GM06990 (cell line): Measurements from ENCODE around the gene PARG.

ENCODE experiments used
- DNase-seq: peaks from one replicate; pipeline ENCODE4 v3.0.0-alpha.2; 2011; ENCODE audit not compliant: insufficient read length; ENCODE audit errors: extremely low read depth
- H3K27me3 ChIP-seq: replicated peaks from 2 replicates; pipeline ENCODE4 v1.6.0; 2011; ENCODE audit warnings: low read length; ENCODE audit not compliant: control insufficient read depth, insufficient read depth
- H3K36me3 ChIP-seq: 2 replicates; pipeline ENCODE4 v1.5.1; 2011; ENCODE audit warnings: low read length; ENCODE audit not compliant: control insufficient read depth, insufficient read depth
- H3K4me3 ChIP-seq: replicated peaks from 2 replicates; pipeline ENCODE4 v1.5.1; 2011; ENCODE audit warnings: low read depth, mild to moderate bottlenecking, control low read depth, low read length
- TF ChIP-seq, protein P1 (sequence below): IDR thresholded peaks from 2 replicates; pipeline ENCODE4 v1.5.1; 2011; ENCODE audit warnings: low read length, control low read depth, mild to moderate bottlenecking, inconsistent platforms; ENCODE audit not compliant: insufficient read depth, poor library complexity, severe bottlenecking

PARG gene

DNA sequence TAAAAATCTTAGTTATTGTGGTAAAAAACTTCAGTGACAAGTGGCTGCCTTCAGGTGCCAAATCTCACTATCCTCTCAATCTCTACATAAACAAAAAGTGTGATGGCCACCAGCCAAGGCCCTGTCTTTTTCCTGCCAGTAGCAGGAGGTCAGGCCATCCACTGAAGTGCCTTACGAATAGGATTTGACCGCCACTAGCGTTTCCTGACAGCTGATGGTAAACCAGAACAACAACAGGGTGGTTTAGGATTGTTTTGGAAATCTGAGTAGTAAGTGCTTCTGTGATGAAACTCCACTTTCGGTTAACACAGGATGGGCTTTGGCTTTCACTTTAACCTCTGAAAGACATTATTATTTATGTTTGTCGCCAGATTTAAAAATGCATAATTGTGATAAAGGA is 124.0 kb downstream of the PARG start:
- no peaks in the 10 kb centered on the region for H3K27me3 ChIP-seq
- H3K4me3 ChIP-seq: no peak overlapping the region
- DNase-seq: no peak
- TF ChIP-seq, protein P1, sequence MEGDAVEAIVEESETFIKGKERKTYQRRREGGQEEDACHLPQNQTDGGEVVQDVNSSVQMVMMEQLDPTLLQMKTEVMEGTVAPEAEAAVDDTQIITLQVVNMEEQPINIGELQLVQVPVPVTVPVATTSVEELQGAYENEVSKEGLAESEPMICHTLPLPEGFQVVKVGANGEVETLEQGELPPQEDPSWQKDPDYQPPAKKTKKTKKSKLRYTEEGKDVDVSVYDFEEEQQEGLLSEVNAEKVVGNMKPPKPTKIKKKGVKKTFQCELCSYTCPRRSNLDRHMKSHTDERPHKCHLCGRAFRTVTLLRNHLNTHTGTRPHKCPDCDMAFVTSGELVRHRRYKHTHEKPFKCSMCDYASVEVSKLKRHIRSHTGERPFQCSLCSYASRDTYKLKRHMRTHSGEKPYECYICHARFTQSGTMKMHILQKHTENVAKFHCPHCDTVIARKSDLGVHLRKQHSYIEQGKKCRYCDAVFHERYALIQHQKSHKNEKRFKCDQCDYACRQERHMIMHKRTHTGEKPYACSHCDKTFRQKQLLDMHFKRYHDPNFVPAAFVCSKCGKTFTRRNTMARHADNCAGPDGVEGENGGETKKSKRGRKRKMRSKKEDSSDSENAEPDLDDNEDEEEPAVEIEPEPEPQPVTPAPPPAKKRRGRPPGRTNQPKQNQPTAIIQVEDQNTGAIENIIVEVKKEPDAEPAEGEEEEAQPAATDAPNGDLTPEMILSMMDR: no peak
- peaks cover 9% of the 10 kb centered on the region for H3K36me3 ChIP-seq

DNA sequence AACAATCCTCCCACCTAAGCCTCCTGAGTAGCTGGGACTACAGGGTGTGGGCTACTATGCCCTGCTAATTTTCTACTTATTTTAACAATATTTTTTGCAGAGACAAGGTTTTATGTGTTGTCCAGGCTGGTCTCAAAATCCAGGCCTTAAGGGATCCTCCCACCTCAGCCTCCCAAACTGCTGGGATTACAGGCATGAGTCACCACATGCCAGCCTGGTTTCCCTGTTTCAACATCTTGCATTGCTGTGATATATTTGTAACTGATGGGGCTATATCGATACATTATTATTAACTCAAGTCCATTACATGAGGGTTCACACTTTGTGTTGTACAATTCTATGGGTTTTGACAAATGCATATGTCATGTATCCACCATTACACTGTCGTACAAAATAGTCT is 137.8 kb downstream of the PARG start:
- Histone ChIP-seq H3K4me3 (no peak overlapping the region), H3K36me3 (no peaks in the 10 kb centered on the region), H3K27me3 (no peaks in the 10 kb centered on the region)
- TF ChIP-seq, protein P1: no peak
- no peak for DNase-seq

DNA sequence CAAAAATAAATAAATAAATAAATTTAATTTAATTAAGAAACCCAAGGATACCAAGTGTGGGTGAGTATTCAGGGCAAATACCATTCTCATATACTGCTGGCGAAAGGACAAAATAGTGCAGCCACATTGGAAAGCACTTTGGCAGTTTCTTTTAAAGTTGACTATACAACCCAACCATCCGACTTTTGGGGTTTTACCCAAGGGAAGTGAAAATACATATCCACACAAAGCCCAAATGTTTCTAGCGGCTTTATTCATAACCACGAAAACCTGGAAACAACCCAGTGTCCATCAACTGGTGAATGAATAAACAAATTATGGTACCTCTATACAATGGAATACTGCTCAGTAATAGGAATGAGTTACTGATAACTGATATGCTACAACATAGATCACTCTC is 143.6 kb downstream of the PARG start:
- Histone ChIP-seq H3K27me3 (no peaks in the 10 kb centered on the region), H3K4me3 (no peak overlapping the region), H3K36me3 (no peaks in the 10 kb centered on the region)
- no peak for DNase-seq
- TF ChIP-seq, protein P1: no peak

DNA sequence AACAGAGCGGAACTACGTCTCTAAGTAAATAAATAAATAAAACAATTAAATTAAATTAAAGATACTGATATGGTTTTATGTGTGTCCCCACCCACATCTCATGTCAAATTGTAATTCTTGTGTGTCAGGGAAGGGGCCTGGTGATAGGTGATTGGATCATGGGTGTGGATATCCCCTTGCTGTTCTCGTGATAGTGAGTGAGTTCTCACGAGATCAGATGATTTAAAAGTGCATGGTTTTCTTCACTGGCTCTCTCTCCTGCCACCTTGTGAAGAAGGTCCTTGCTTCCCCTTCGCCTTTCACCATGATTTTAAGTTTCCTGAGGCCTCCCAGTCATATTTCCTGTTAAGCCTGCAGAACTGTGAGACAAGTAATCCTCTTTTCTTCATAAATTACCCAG is 150.7 kb downstream of the PARG start:
- Histone ChIP-seq H3K4me3 (no peak overlapping the region), H3K36me3 (no peaks in the 10 kb centered on the region), H3K27me3 (no peaks in the 10 kb centered on the region)
- TF ChIP-seq, protein P1: no peak
- DNase-seq: no peak

DNA sequence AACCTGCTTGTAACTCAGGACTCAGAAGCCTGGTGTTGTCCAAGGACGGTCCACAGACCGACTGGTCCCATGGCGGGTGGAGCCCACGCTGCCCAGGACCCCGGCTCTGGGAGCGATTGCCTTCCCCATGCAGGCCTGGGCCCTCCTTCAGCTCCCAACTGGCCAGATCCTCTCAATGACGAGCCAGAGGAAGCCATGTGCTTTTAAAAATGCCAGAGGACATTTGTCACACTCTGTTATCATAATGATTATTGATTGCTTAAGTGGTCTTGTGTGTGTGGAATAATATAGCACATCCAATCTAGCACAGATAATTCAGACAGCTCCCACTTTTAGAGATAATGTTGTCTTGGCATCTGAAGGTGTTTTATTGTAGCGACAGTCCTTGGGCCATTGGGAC is 157.1 kb downstream of the PARG start:
- TF ChIP-seq, protein P1: no peak
- Histone ChIP-seq H3K4me3 (no peak overlapping the region), H3K27me3 (no peaks in the 10 kb centered on the region), H3K36me3 (no peaks in the 10 kb centered on the region)
- no peak for DNase-seq

DNA sequence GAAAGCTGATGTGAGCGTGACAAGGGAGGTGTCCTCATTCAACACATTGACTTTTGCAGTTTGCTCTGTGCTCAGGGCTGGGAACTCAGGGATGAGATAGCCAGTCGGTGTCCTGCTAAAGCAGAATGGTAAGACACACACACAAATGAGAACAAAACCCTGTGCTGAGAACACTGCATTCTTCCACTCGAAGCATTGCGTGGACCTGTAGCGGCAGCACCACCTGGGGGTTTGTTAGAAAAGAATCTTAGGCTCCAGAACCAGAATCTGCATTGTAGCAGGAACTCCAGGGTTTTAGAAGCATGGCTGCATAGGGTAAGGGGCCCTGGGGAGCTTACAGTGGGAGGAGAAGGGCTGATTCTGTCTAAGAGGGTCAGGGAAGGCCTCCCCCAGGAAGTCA is 158.2 kb downstream of the PARG start:
- no peaks in the 10 kb centered on the region for H3K27me3 ChIP-seq
- H3K4me3 ChIP-seq: no peak overlapping the region
- TF ChIP-seq, protein P1: no peak
- H3K36me3 ChIP-seq: no peaks in the 10 kb centered on the region
- DNase-seq: no peak
